HG03439 (cell line): ENCODE data around the gene R3HDM2.
A peak's percentile ranks its signal among the peaks of the same experiment; 100 is the strongest.

Source experiments
- ATAC-seq: cut with Tn5 transposase; IDR thresholded peaks from one replicate; pipeline ENCODE4 v1.9.1; 2021; ENCODE audit warnings: mild to moderate bottlenecking, moderate library complexity; ENCODE audit not compliant: unreplicated experiment

The R3HDM2 gene

GRCh38 chr12:57220770-57221168, 210.1 kb downstream of the R3HDM2 start:
- no peak for ATAC-seq

GRCh38 chr12:57219993-57220754, 210.7 kb downstream of the R3HDM2 start:
- no peak for ATAC-seq

- ATAC-seq, result no peak
Observed at GRCh38 chr12:57219205-57219992, 211.4 kb downstream of the R3HDM2 start.

GRCh38 chr12:57218030-57218853, 212.6 kb downstream of the R3HDM2 start:
- ATAC-seq, result no peak

GRCh38 chr12:57216921-57217879, 213.6 kb downstream of the R3HDM2 start:
- ATAC-seq, result no peak

- ATAC-seq, result no peak
Observed at GRCh38 chr12:57216014-57216911, 214.6 kb downstream of the R3HDM2 start, which contains the start of gene NXPH4. Gene NXPH4 (plus strand): TSS chr12:57216794. CDS start chr12:57216970, 176 bp downstream.

- ATAC-seq, result peak; percentile 38
Observed at GRCh38 chr12:57215668-57216013, 215.2 kb downstream of the R3HDM2 start.

- no peak for ATAC-seq
Observed at GRCh38 chr12:57215065-57215464, 215.8 kb downstream of the R3HDM2 start.

- no peak for ATAC-seq
Observed at GRCh38 chr12:57214398-57214781, 216.5 kb downstream of the R3HDM2 start.

- ATAC-seq, result no peak
Observed at GRCh38 chr12:57213763-57214397, 217.0 kb downstream of the R3HDM2 start.

- peak; percentile 50 for ATAC-seq
Observed at GRCh38 chr12:57213058-57213715, 217.7 kb downstream of the R3HDM2 start.

- no peak for ATAC-seq
Observed at GRCh38 chr12:57212701-57213057, 218.2 kb downstream of the R3HDM2 start.

- no peak for ATAC-seq
Observed at GRCh38 chr12:57211791-57212700, 218.8 kb downstream of the R3HDM2 start.

- no peak for ATAC-seq
Observed at GRCh38 chr12:57210926-57211692, 219.7 kb downstream of the R3HDM2 start.

- ATAC-seq, result no peak
Observed at GRCh38 chr12:57210461-57210860, 220.4 kb downstream of the R3HDM2 start.

GRCh38 chr12:57209916-57210315, 220.9 kb downstream of the R3HDM2 start:
- ATAC-seq, result no peak
